G401 (cell line): Measurements from ENCODE around the gene CDKAL1. TPM values are rescaled to one million over a fixed set of nuclear protein-coding genes. Genes with fewer than 3 reads are reported as not detected.
A peak's percentile ranks its signal among the peaks of the same experiment; 100 is the strongest.
"Not testable (repeated sequence)": the region's sequence is repeated elsewhere in the genome, so short reads cannot be mapped to it uniquely, and the experiment has no call there.

ENCODE experiments used
- DNase-seq: peaks from one replicate; pipeline ENCODE4 v3.0.0-alpha.2; 2015; ENCODE audit warnings: low spot score
- in situ Hi-C: cut with HindIII; loops from 2 replicates; pipeline ENCODE4 v1.10.0; 2016; ENCODE audit warnings: low sequenced_read_pairs, mixed read lengths
- total RNA-seq: library from RNA; depleted of rRNA; stranded (reverse); fragments of >200 nt; shearing (Covaris generic); gene quantifications from 2 replicates; pipeline ENCODE4 v1.2.3, GENCODE V29; 2014; rRNA removed

Gene CDKAL1
- total RNA-seq: 25.7 and 25.8 TPM in 2 replicates

DNA sequence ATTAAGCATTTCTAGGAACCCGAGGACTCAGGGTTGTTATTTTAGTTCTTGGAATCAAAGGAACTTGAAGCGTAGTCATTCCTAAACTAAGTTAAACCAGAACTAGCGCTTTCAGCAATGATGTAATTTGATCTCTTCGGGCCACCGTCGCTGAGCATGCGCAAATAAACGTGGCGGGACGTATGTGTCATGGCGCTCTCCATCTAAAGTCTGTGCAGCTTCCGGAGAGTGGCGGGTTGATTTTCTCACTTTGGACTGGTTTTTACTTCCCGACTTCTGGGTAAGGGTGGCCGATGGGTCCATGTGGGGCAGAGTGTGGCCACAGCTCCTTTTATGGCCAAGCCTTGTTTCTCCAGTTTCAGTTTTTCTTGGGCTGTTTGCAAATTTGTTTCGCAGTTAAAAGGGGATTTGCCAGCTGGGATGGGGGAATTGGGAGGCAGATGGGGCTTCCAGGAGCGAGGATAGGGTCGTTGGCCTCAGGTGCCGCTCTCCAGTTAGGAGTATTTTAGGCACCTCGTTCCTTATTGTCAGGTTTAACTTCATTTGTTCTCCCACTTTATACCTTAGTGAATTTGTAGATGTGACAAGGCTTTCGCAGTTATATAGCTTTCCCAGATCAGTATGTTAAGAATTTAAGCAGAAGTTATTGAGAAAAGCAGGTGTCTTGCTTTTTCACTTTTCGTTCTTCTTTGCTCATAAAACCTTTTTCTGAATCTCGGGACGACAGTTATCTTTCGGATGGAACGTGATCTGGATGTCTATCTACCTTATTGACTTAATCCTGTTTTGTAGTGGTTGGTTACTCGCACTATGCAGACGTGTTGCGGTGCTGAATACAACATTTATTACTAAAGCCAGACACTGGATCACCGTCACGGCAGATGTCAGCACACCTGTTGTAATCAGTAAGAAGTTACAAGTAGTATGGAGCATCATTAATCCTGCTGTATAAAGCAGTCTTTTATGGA, at the start of gene CDKAL1:
TSS of gene CDKAL1 (plus strand) at position 163 of the 968 bp plus-strand sequence. CDS start 11,894 bp downstream, outside the sequence.
- peak; percentile 89 for DNase-seq
- in situ Hi-C loops: loop anchor here (25.0 kb wide), 1 partner anchor 122 kb away; the partner anchor contains the start of gene E2F3

DNA sequence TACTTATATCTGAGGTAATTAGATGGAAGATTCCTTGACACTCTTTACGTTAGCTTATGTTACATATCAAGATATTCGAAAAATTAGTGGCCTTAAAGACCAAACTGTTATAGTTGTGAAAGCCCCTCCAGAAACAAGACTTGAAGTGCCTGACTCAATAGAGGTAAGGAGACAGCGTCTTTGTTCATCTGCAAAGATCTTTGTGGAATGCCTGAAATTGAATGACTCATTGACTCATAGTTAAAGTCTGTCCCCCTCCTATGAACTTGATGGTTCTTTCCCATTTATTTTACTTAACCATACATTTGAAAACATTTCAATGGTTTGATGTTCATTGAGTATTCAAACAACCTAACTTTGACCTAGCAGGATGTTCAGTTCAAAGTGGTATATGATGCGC, 47.6 kb upstream of the CDKAL1 start:
- in situ Hi-C loops: no loop called here
- DNase-seq: no peak

DNA sequence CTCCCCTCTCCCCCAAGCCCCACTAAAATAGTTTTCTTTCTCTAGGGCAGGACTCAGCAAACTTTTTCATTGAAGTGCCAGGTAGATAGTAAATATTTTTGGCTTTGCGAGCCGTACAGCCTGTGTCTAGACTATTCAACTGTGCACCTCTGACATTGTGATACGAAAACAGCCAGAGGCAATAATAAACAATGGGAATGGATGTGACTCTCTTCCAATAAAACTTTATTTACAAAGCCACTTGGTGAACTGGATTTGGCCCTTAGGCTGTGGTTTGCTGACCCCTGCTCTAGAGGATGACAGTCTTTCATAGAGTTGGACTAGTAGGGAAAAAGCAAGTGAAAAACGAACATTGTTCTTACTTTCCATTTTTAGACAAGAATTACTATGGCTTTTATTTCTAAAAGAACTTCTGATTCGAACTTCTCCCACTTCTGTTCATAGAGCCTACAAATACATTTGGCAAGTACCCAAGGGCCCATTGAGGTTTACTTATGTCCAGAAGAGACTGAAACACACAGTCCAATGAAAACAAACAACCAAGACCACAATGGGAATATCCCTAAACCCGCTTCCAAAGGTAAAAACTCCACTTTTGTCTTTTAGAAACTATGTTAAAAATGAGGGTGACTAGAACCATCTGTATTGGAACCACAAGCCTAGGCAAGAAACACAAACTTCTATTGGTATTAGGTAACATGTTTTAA, 46.4 kb upstream of the CDKAL1 start:
- in situ Hi-C loops: no loop called here
- no peak for DNase-seq

DNA sequence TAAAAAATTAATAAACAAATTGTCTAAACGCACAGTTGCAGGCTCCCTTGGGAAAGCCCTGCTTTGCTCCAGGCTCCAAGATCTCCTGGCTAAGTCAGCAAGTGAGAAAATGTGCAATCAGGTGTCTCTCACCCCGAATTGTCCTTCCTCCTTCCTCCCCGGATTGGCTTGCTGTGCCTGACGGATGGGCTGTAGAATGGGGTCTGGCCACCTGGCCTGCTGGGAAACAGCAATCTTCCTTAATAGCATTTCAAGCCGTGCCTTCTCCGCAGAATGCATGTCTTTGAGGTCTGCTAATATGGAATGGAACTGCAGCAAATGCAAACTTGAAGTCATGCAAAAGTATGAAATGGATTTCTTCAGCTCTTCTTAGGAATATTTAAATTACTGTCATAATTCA, 43.7 kb upstream of the CDKAL1 start:
- DNase-seq: no peak
- in situ Hi-C loops: no loop called here

DNA sequence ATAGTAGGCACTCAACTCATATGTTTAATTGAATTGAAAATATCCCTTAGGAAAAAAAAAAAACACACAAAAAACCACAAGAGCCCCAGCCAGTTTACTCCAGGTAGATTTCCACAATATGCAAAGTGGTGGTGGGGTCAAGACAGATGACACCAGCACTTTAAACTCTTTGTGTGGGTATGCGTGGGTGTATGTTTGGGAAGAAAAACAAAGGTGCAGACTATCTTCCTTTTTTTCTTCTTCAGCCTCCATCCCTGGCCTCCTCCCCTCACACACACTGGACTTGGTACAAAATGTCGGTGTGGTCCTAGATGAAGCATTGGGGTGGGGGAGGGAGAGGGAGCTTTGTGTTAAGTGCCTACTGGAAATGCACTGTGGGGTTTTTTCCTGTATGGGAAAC, 42.2 kb upstream of the CDKAL1 start:
- in situ Hi-C loops: no loop called here
- DNase-seq: no peak

DNA sequence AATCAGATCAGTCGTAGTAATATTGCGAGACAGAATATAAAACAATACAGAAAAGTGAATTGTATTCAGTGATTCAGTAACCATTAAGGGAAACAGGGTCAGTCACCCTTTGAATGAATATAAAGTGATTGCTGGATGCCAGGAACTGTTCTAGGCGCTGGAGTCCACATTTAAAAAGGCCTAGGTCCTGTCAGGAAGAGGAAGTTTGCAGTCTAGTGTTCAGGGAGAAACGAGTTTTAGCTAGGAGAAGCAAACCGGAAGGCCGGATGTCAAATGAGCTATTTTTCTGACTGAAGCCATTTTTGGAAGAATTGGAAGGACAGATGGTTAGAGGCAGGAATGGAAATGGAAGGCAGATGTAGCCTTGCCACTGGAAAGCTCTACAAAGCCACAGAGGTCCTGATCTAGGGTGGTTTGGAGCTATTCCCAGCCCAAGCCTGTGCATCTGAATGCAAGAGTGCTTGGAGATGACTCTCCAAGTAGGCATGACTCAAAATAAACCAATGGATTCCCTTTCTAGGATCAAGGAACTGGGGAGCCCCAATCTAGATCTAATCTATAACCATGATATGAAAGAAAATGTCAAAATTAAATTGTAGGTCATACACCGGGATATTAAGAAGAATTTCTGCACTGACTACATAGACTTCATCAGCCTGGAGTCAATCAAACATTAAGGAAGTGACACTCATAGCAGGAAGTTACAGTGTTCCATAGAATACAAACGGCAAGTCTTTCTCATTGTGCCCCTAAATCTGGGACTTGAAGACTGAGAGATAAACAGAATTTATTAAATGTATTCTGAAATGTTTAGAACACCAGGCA, 36.8 kb upstream of the CDKAL1 start:
- no peak for DNase-seq
- in situ Hi-C loops: no loop called here

DNA sequence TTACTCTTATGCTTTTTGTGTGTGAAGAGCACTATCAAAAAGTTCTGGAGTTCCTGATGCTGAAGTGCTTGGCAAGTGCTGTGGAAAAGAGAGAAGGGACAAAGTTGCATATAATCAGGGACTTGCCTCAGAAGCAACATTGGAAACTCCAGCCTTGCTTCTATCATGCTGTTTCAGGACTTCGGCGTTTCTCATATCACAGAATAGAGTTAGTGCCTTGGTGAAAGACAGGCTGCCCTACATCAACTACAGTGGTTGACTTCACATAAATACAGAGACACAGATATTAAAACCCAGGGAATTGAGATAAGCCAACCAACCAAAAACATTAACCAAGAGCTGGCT, 36.2 kb upstream of the CDKAL1 start:
- in situ Hi-C loops: no loop called here
- no peak for DNase-seq

DNA sequence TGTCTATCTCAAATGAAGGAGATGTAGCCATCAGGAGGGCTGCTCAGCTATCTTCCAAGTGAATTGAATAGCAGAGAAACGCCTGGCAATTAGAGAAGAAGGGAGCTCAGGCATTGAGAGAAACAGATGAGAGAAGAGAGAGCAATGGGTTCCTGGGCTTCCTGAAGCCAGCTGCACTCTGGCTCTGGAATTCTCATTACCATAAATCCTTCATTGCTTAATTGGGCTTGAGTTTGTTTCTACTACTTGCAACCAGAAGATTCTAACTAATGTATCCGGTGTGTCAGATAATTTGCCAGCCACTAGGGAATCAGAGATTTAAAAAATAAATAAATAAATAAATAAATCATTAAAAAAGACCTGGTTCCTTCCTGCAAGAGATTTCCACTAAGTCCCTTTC, 25.0 kb upstream of the CDKAL1 start:
- in situ Hi-C loops: no loop called here

DNA sequence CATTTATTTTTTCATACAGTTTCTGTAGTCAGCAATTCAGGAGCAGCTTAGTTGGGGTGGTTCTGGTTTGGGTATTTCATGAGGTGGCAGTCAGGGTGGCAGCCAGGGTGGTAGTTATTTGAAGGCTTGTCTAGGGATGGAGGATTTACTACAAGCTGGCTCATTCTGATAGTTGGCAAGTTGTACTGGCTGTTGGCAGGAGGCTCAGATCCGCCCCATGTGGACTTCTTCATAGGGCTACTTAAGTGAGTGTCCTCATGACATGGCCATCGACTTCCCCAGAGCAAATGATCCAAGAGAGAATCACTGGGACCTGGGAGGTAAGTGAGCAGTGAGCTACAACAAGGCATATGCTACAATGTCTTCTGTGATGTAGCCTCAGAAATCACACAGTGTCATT, 22.4 kb upstream of the CDKAL1 start:
- no peak for DNase-seq
- in situ Hi-C loops: no loop called here

More for the DNA sequence above, 25.0 kb upstream of the CDKAL1 start:
- no peak for DNase-seq

DNA sequence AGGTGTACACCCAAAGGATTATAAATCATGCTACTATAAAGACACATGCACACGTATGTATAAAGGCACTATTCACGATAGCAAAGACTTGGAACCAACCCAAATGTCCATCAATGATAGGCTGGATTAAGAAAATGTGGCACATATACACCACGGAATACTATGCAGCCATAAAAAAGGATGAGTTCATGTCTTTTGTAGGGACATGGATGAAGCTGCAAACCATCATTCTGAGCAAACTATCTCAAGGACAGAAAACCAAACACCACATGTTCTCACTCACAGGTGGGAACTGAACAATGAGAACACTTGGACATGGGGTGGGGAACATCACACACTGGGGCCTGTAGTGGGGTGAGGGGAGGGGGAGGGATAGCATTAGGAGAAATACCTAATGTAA, 9.0 kb upstream of the CDKAL1 start:
- not testable (repeated sequence) for DNase-seq
- in situ Hi-C loops: loop anchor here (25.0 kb wide), 1 partner anchor 113 kb away; the partner anchor contains the start of gene E2F3

DNA sequence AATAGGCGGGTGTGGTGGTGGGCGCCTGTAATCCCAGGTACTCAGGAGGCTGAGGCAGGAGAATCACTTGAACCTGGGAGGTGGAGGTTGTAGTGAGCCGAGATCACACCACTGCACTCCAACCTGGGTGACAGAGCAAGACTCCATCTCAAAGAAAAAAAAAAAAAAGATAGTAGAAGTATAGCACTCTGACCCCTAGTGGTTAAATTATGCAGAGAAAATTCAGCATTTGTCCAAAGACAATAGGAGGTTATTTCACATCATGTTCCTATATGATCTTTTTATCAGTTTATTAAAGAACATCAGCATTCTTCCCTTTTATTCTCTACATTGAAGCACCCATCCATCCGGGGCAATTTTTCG, 5.2 kb upstream of the CDKAL1 start:
- in situ Hi-C loops: loop anchor here (25.0 kb wide), 1 partner anchor 117 kb away; the partner anchor contains the start of gene E2F3
- DNase-seq: peak; percentile 42

DNA sequence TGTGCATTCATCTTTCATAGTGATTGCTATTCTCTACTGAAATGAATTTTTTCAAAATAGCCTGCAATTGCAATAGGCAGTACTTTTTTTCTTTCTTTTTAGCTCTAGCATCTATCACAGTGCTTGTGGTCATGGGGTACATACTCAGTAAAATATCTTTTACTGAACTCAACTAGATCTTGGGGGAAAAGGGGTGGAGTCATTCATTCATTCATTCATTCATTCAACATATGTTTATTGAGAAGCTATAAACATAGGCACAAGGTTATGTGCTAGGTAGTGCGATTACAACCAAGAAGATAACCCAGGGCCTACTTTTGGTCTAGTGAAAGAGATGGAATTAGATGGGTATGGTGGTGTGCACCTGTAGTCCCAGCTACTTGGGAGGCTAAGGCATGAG, 1.4 kb upstream of the CDKAL1 start:
- in situ Hi-C loops: loop anchor here (25.0 kb wide), 1 partner anchor 121 kb away; the partner anchor contains the start of gene E2F3
- DNase-seq: no peak

DNA sequence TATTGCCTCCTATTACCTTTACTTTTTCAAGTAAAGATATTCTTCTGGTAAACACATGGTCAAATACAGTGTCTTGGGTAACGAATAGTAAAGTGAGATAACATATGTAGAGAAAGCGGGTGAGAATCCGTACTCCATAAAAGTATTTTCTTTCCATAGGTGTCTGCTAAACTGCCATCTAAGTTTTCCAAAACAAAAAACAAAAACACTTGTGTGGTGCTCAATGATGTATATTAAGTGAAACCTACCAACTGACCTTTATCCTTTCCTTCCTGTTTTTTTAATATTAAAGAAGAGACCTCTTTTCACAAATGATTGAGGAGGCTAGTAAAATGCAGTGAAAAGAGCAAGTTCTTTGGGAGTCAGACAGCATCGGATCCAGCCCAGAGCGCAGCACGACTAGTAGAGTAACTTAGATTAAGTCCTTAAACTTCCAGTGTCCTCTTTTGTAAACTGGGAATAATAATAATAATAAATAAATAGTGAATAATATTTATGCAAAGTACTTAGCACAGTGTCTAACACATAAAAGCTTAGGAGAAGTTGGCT, 437 bp upstream of the CDKAL1 start:
- DNase-seq: no peak
- in situ Hi-C loops: loop anchor here (25.0 kb wide), 1 partner anchor 122 kb away; the partner anchor contains the start of gene E2F3

DNA sequence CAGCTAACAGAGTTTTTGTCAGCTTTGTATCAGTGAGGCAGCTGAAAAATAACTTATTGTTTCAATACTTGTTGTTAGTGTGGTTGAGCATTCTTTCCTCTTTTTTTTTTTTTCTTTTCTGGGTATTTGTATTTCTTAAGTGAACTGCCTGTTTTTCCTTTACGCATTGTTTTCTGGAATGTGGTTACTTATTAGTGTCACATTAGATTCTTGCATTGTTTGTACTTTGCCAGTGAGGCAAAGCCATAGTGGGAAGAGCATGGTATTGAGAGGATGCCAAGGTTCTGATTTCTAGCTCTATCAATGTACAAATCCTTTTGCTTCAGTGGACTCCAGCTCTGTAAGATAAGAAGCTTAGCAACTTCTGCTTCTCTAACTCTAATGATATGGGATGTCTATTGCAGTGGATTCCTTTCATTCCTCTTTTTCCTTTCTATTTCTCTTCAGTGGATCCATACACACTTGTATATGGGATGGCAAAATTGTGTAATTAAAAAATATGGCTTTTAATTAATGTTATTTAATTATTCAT, 3.9 kb downstream of the CDKAL1 start:
- in situ Hi-C loops: loop anchor here (25.0 kb wide), 1 partner anchor 126 kb away; the partner anchor contains the start of gene E2F3
- DNase-seq: no peak

DNA sequence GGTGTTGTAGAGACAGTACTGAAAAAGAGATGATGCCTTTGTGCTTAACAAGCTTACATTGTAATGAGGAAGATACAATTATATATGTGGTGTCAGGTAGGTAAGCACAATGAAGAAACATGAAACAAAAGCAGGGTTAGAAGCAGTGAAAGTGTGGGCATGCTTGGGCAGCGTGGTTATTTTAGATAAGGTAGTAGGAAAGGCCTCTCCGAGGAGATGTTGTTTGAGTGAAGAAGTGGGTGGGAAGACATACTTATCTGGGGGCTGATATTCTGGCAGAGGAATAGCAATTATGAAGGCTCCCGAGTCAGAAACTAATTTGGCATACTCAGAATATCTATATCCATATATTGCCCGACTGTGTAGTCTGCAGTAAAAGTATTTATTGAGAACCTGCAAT, 4.7 kb downstream of the CDKAL1 start:
- in situ Hi-C loops: loop anchor here (25.0 kb wide), 1 partner anchor 127 kb away; the partner anchor contains the start of gene E2F3
- no peak for DNase-seq

DNA sequence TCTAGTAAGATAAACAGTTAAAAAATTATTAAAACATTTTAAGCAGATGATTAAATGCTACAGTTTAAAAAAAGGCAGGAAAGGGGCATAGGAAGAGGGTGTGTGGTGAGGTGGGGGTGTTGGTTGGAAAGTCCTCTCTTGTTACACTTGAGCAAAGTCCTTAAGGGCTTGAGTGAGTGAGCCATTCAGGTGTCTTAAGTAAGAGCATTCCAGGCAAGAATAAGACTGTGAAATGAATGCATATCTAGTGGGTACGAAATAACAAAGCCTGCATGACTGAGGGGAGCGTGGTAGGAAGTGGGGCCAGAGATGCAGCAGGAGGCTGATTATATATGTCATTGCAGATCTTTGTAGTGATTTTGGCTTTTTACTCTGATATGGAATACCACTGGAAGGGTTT, 5.1 kb downstream of the CDKAL1 start:
- no peak for DNase-seq
- in situ Hi-C loops: loop anchor here (25.0 kb wide), 1 partner anchor 127 kb away; the partner anchor contains the start of gene E2F3

DNA sequence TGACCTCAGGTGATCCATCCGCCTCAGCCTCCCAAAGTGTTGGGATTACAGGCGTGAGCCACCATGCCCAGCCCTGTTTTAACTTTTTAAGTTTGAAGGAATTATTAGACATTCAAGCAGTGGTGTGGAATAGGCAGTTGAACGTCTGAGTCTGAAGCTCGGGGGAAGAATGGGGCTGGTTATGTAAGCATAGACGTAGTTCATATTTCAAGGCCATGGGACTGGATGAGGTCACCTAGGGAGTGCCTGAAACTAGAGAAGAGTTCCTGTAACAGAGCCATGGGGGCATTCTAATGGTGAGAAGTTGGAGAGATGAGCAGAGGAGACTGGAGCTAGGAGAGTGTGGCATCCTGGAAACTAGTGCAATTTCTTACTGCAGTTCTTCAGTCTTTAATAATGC, 6.4 kb downstream of the CDKAL1 start:
- in situ Hi-C loops: loop anchor here (25.0 kb wide), 1 partner anchor 128 kb away; the partner anchor contains the start of gene E2F3
- DNase-seq: no peak

DNA sequence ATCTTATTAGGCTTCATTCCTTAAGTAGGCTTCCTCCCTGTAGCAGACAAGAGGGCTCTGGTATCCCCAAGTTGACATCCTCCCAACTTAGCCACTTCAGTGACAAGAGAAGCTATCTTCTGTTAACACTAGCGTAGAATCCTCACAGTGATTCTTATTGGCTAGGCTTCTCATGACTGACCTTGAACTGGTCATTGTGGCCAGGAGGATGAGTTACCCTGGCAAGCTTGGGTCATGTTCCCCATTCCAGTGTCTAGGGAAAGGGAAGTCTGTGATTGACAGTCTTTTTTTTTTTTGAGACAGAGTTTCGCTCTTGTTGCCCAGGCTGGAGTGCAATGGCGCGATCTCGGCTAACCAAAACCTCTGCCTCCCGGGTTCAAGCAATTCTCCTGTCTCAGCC, 7.1 kb downstream of the CDKAL1 start:
- no peak for DNase-seq
- in situ Hi-C loops: loop anchor here (25.0 kb wide), 1 partner anchor 129 kb away; the partner anchor contains the start of gene E2F3
